Heart left ventricle (tissue), 13 donors: Measurements from ENCODE around the gene POLE3.

Experiments used
- CTCF ChIP-seq, 12 donors: fragments of 200-600 bp; sonication (generic) in 4 of 12; IDR thresholded peaks; one replicate each; pipeline versions ENCODE4 v1.5.0 to v1.8.0; 2018 to 2022; ENCODE audit warnings: antibody characterized with exemption in 12 of 12, mild to moderate bottlenecking in 5 of 12
- POLR2A ChIP-seq, 2 donors: fragments of 450-650 bp; IDR thresholded peaks; one replicate each; pipeline ENCODE4 v1.6.1; 2017; ENCODE audit warnings: antibody characterized with exemption in 2 of 2, mild to moderate bottlenecking in 2 of 2, moderate library complexity in 2 of 2
- donor health status: ischemic (EF 13 %, LVEDD 7.1; RV severe dilation, severe dysfunction).
- donor health status: DM: no; HTN: yes; CAD: no.
- donor health status: DM: no; HTN: no; CAD: no.
- donor health status: ischemic (EF 25% LVEDD 6.9; RV normal size, moderate dysfunction).
- donor health status: ischemic (EF 25% LVEDD 5.7; RV mildly dilated, moderate dysfunction).
- donor health status: ischemic (EF 35%, LVEDD 5.7; RV mildly dilated, moderate dysfunction).
- donor health status: nonischemic (EF 11% LVEDD 7.7; RV severe dilation, severe dysfunction).
- donor health status: DM: yes; HTN: yes; CAD: no.
- donor health status: PGD.
- donor health status: ischemic (EF 29% LVEDD 5.4; RV normal size, mild dysfunction).
- donor health status: nonischemic (EF 23%, LVEDD 6.1; RV moderate dilation, normal function).

- TF ChIP-seq CTCF (IDR thresholded peaks at IDR 0.05) (no peak), POLR2A (IDR thresholded peaks at IDR 0.05) (no peak)
These were observed 26.4 kb upstream of the POLE3 start for GRCh38 chr9:113436728-113437515.
